ENCODE data around the gene KRTAP10-12. TPM values are rescaled to one million over a fixed set of nuclear protein-coding genes. Genes with fewer than 3 reads are reported as not detected.

Gene KRTAP10-12
- total RNA-seq, 4 donors from 2014 or later = not detected

GRCh38 chr21:44737706-44738354, 40.9 kb downstream of the KRTAP10-12 start:
- DNase-seq = no peak
- Histone ChIP-seq H3K9me3 (peaks cover 8 to 33% (median 21%) of the 10 kb centered on the region in 3 donors), H3K36me3 (no peaks in the 10 kb centered on the region), H3K4me1 (no peaks in the 10 kb centered on the region), H3K27ac (no peak overlapping the region), H3K27me3 (peaks cover 0 to 55% (median 0%) of the 10 kb centered on the region in 4 donors), H3K4me3 (no peak overlapping the region)
- WGBS, 2 donors = 70 to 74% methylated on average over 3 of the region's 3 CpGs
- intact Hi-C loops (cut with DNase I) = no loop called here
- TF ChIP-seq POLR2A (IDR thresholded peaks at IDR 0.05) (no peak), CTCF (IDR thresholded peaks at IDR 0.05) (no peak)

GRCh38 chr21:44738621-44739020, 41.6 kb downstream of the KRTAP10-12 start:
- intact Hi-C loops (cut with DNase I) = no loop called here
- no peak for DNase-seq
- TF ChIP-seq POLR2A (IDR thresholded peaks at IDR 0.05) = no peak
- TF ChIP-seq CTCF (IDR thresholded peaks at IDR 0.05) = no peak
- Histone ChIP-seq H3K36me3 (no peaks in the 10 kb centered on the region), H3K4me3 (no peak overlapping the region), H3K27ac (no peak overlapping the region), H3K9me3 (peaks cover 8 to 33% (median 21%) of the 10 kb centered on the region in 3 donors), H3K4me1 (no peaks in the 10 kb centered on the region), H3K27me3 (peaks cover 0 to 53% (median 0%) of the 10 kb centered on the region in 4 donors)
- WGBS, 2 donors = 81 to 90% methylated on average over 2 to 3 of the region's 3 CpGs

- H3K36me3 ChIP-seq = no peaks in the 10 kb centered on the region
- TF ChIP-seq CTCF (IDR thresholded peaks at IDR 0.05) (no peak), POLR2A (IDR thresholded peaks at IDR 0.05) (no peak)
- intact Hi-C loops (cut with DNase I) = no loop called here
- DNase-seq = no peak
- WGBS, 2 donors = 100% methylated on average over 1 of the region's 1 CpG
- H3K27me3 ChIP-seq = peaks cover 0 to 52% (median 0%) of the 10 kb centered on the region in 4 donors
- peaks cover 8 to 33% (median 21%) of the 10 kb centered on the region in 3 donors for H3K9me3 ChIP-seq
- H3K27ac ChIP-seq = no peak overlapping the region
- H3K4me1 ChIP-seq = no peaks in the 10 kb centered on the region
- no peak overlapping the region for H3K4me3 ChIP-seq
These were observed 42.3 kb downstream of the KRTAP10-12 start for GRCh38 chr21:44739316-44739715.

- H3K27me3 ChIP-seq = peaks cover 0 to 39% (median 0%) of the 10 kb centered on the region in 4 donors
- H3K4me3 ChIP-seq = no peak overlapping the region
- no peak overlapping the region for H3K27ac ChIP-seq
- peaks cover 8 to 33% (median 21%) of the 10 kb centered on the region in 3 donors for H3K9me3 ChIP-seq
- no peak for DNase-seq
- 82 to 86% methylated on average over 3 of the region's 7 CpGs for WGBS, 2 donors
- H3K36me3 ChIP-seq = no peaks in the 10 kb centered on the region
- no peak for TF ChIP-seq CTCF (IDR thresholded peaks at IDR 0.05)
- TF ChIP-seq POLR2A (IDR thresholded peaks at IDR 0.05) = no peak
- no peaks in the 10 kb centered on the region for H3K4me1 ChIP-seq
- intact Hi-C loops (cut with DNase I) = no loop called here
These were observed 43.8 kb downstream of the KRTAP10-12 start for GRCh38 chr21:44740742-44741141.

GRCh38 chr21:44741921-44742320, 44.9 kb downstream of the KRTAP10-12 start:
- intact Hi-C loops (cut with DNase I) = no loop called here
- Histone ChIP-seq H3K4me3 (no peak overlapping the region), H3K27me3 (peaks cover 0 to 30% (median 0%) of the 10 kb centered on the region in 4 donors), H3K36me3 (no peaks in the 10 kb centered on the region), H3K27ac (no peak overlapping the region), H3K9me3 (peaks cover 8 to 26% (median 16%) of the 10 kb centered on the region in 3 donors), H3K4me1 (no peaks in the 10 kb centered on the region)
- no peak for DNase-seq
- TF ChIP-seq POLR2A (IDR thresholded peaks at IDR 0.05) = no peak
- no peak for TF ChIP-seq CTCF (IDR thresholded peaks at IDR 0.05)
- 88 to 95% methylated on average over 3 of the region's 3 CpGs for WGBS, 2 donors

Data from esophagus squamous epithelium (tissue), 5 donors.